Measurements from ENCODE around the gene CDK8. TPM values are rescaled to one million over a fixed set of nuclear protein-coding genes. Genes with fewer than 3 reads are reported as not detected.

CDK8 gene
- total RNA-seq, 2 experiments from 2014 or later: 16.8 to 22.3 TPM

GRCh38 chr13:26270707-26271106, 16.8 kb downstream of the CDK8 start:
- H3K9me3 ChIP-seq (ENCODE audit: low read length): no peaks in the 10 kb centered on the region
- ChIA-PET POLR2A (no interaction called here), CTCF (ENCODE audit: unreplicated experiment) (no interaction called here)
- H3K4me3 ChIP-seq (ENCODE audit: low read depth, low read length, poor library complexity, severe bottlenecking): no peak overlapping the region
- H3K79me2 ChIP-seq (ENCODE audit: insufficient read depth, low read depth, low read length): peaks cover 60% of the 10 kb centered on the region; the same call in 1 of the 2 replicates
- no peaks in the 10 kb centered on the region for H3K9me2 ChIP-seq (ENCODE audit: insufficient read depth, low read length)
- intact Hi-C loops (cut with micrococcal nuclease; ENCODE audit: unreplicated experiment): no loop called here
- H4K20me1 ChIP-seq (ENCODE audit: insufficient read depth, low read length): peaks cover 17% of the 10 kb centered on the region
- H3K36me3 ChIP-seq (ENCODE audit: insufficient read depth, low read length): no peaks in the 10 kb centered on the region
- DNase-seq (ENCODE audit: low spot score): no peak
- H3K4me1 ChIP-seq (ENCODE audit: insufficient read depth, low read length, poor library complexity, severe bottlenecking): no peaks in the 10 kb centered on the region
- TF ChIP-seq CTCF (conservative IDR thresholded peaks at IDR 0.05; ENCODE audit: low read length) (no peak), EZH2phosphoT487 (IDR thresholded peaks at IDR 0.05; ENCODE audit: borderline replicate concordance, low read depth, low read length) (no peak)
- BruUV-seq (replicated peaks): no TSS peak
- H3K4me2 ChIP-seq (ENCODE audit: low read length): no peak overlapping the region
- no peak overlapping the region for H3K27ac ChIP-seq (ENCODE audit: low read depth, low read length, poor library complexity, severe bottlenecking)
- no peak overlapping the region for H2AFZ ChIP-seq (ENCODE audit: low read length)

GRCh38 chr13:26272621-26273020, 18.7 kb downstream of the CDK8 start:
- H3K79me2 ChIP-seq (ENCODE audit: insufficient read depth, low read depth, low read length): peaks cover 41% of the 10 kb centered on the region; the same call in 1 of the 2 replicates
- no peaks in the 10 kb centered on the region for H3K9me2 ChIP-seq (ENCODE audit: insufficient read depth, low read length)
- TF ChIP-seq CTCF (conservative IDR thresholded peaks at IDR 0.05; ENCODE audit: low read length): no peak
- TF ChIP-seq EZH2phosphoT487 (IDR thresholded peaks at IDR 0.05; ENCODE audit: borderline replicate concordance, low read depth, low read length): no peak
- no peak overlapping the region for H3K27ac ChIP-seq (ENCODE audit: low read depth, low read length, poor library complexity, severe bottlenecking)
- H3K9me3 ChIP-seq (ENCODE audit: low read length): no peaks in the 10 kb centered on the region
- no TSS peak for BruUV-seq (replicated peaks)
- peaks cover 13% of the 10 kb centered on the region for H4K20me1 ChIP-seq (ENCODE audit: insufficient read depth, low read length)
- POLR2A ChIA-PET: interaction anchor here (0.5 kb wide), 1 partner anchor 18 kb away, joined by 3 read pairs; no protein-coding TSS in a partner anchor
- H2AFZ ChIP-seq (ENCODE audit: low read length): no peak overlapping the region
- H3K4me1 ChIP-seq (ENCODE audit: insufficient read depth, low read length, poor library complexity, severe bottlenecking): no peaks in the 10 kb centered on the region
- CTCF ChIA-PET (ENCODE audit: unreplicated experiment): no interaction called here
- no peak overlapping the region for H3K4me3 ChIP-seq (ENCODE audit: low read depth, low read length, poor library complexity, severe bottlenecking)
- H3K4me2 ChIP-seq (ENCODE audit: low read length): no peak overlapping the region
- intact Hi-C loops (cut with micrococcal nuclease; ENCODE audit: unreplicated experiment): no loop called here
- H3K36me3 ChIP-seq (ENCODE audit: insufficient read depth, low read length): no peaks in the 10 kb centered on the region
- no peak for DNase-seq (ENCODE audit: low spot score)

GRCh38 chr13:26280295-26280694, 26.4 kb downstream of the CDK8 start:
- DNase-seq (ENCODE audit: low spot score): no peak
- Histone ChIP-seq H3K4me3 (ENCODE audit: low read depth, low read length, poor library complexity, severe bottlenecking) (no peak overlapping the region), H3K9me3 (ENCODE audit: low read length) (no peaks in the 10 kb centered on the region), H3K9me2 (ENCODE audit: insufficient read depth, low read length) (no peaks in the 10 kb centered on the region), H3K79me2 (ENCODE audit: insufficient read depth, low read depth, low read length) (peaks cover 5% of the 10 kb centered on the region; the same call in 1 of the 2 replicates), H3K4me2 (ENCODE audit: low read length) (no peak overlapping the region), H2AFZ (ENCODE audit: low read length) (no peak overlapping the region), H3K36me3 (ENCODE audit: insufficient read depth, low read length) (peaks cover 8% of the 10 kb centered on the region), H3K27ac (ENCODE audit: low read depth, low read length, poor library complexity, severe bottlenecking) (no peak overlapping the region), H4K20me1 (ENCODE audit: insufficient read depth, low read length) (no peaks in the 10 kb centered on the region), H3K4me1 (ENCODE audit: insufficient read depth, low read length, poor library complexity, severe bottlenecking) (no peaks in the 10 kb centered on the region)
- POLR2A ChIA-PET: no interaction called here
- intact Hi-C loops (cut with micrococcal nuclease; ENCODE audit: unreplicated experiment): no loop called here
- CTCF ChIA-PET (ENCODE audit: unreplicated experiment): no interaction called here
- TF ChIP-seq EZH2phosphoT487 (IDR thresholded peaks at IDR 0.05; ENCODE audit: borderline replicate concordance, low read depth, low read length) (no peak), CTCF (conservative IDR thresholded peaks at IDR 0.05; ENCODE audit: low read length) (no peak)
- no TSS peak for BruUV-seq (replicated peaks)
